RWPE1 (cell line): Measurements from ENCODE around the gene DQX1.

Experiments used
- CTCF ChIA-PET: fragments of 350-600 bp; sonication (Branson Sonifier 250); formaldehyde crosslinking; extraction: SDS; loops from one replicate; lab custom pipeline; 2021; lab: Yijun Ruan, JAX
- POLR2A ChIA-PET: fragments of 400-600 bp; formaldehyde crosslinking; extraction: SDS; loops from one replicate; lab custom pipeline; 2020; ENCODE audit warnings: antibody characterized with exemption; ENCODE audit not compliant: low non-redundant PET; lab: Yijun Ruan, JAX
- DNase-seq: peaks from one replicate; pipeline ENCODE4 v3.0.0; 2012; ENCODE audit warnings: low spot score
- H3K27ac ChIP-seq: fragments of 450-650 bp; 2 replicates; pipeline ENCODE4 v1.5.1; 2017
- CTCF ChIP-seq: fragments of 450-650 bp; conservative IDR thresholded peaks from 2 replicates; pipeline ENCODE4 v1.5.1; 2017; ENCODE audit warnings: low read depth, mild to moderate bottlenecking

Gene DQX1

DNA sequence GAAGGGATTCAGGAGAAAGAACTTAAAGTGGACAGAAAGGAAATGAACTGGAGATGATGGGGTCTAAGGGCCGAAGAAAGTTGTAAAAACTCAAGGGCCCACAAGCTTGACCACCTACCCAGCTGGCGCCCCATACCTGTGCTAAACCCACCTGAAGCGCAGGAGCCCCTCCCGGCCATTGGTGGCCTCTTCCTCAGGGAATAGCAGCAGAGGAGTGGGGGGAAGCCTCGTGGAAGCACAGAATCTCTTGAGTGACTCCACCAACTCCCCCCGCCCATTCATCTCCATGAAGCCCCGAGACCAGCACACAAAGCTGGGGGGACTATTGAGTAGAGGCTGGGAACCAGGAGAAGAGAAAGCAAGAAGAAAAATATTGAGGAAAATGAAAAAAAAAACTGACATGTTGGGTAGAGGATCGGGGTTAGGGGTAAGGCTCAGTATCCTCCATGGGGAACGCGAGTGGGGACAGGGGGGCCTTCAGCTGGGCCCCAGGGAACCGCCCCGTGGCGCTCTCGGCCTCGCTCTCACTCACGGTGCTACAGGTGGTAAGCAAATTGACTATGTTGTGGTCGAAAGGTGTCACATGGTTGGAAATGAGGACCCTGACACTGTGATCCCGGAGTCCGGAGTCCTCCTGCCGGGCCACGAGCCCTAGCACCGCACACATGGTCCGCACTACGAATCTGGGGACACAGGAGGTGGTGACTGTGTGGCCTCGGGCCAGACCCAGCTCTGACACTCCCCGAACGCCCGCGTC is 2.7 kb upstream of the DQX1 start:
- POLR2A ChIA-PET = interaction anchor here (0.5 to 0.8 kb wide), 4 partner anchors 20 to 137 kb away, joined by 3 to 4 read pairs (median 3); no protein-coding TSS in a partner anchor
- H3K27ac ChIP-seq = peak overlapping the region; percentile 83
- CTCF ChIA-PET = interaction anchor here (0.6 to 4.3 kb wide), 3 partner anchors 47 to 138 kb away, joined by 3 to 41 read pairs (median 5); partner anchors contain the start of genes CCDC142 and TTC31
- no peak for DNase-seq
- no peak for TF ChIP-seq CTCF

GRCh38 chr2:74527741-74528140 is 1.7 kb upstream of the DQX1 start:
- POLR2A ChIA-PET = no interaction called here
- DNase-seq = no peak
- TF ChIP-seq CTCF = no peak
- CTCF ChIA-PET = no interaction called here
- H3K27ac ChIP-seq = no peak overlapping the region

GRCh38 chr2:74526649-74527230 is 709 bp upstream of the DQX1 start:
- no peak for TF ChIP-seq CTCF
- peak overlapping the region; percentile 49 for H3K27ac ChIP-seq
- ChIA-PET POLR2A (no interaction called here), CTCF (interaction anchor here (0.9 kb wide), 1 partner anchor 20 kb away, joined by 5 read pairs; no protein-coding TSS in a partner anchor)
- DNase-seq = no peak

GRCh38 chr2:74524955-74525716 is 895 bp downstream of the DQX1 start:
- DNase-seq = no peak
- ChIA-PET CTCF (no interaction called here), POLR2A (no interaction called here)
- no peak for TF ChIP-seq CTCF
- peak overlapping the region; percentile 3; the same call in 1 of the 2 replicates for H3K27ac ChIP-seq

- ChIA-PET POLR2A (no interaction called here), CTCF (no interaction called here)
- TF ChIP-seq CTCF = no peak
- no peak for DNase-seq
- no peak overlapping the region for H3K27ac ChIP-seq
Observed at GRCh38 chr2:74524005-74524404, 2.0 kb downstream of the DQX1 start.

DNA sequence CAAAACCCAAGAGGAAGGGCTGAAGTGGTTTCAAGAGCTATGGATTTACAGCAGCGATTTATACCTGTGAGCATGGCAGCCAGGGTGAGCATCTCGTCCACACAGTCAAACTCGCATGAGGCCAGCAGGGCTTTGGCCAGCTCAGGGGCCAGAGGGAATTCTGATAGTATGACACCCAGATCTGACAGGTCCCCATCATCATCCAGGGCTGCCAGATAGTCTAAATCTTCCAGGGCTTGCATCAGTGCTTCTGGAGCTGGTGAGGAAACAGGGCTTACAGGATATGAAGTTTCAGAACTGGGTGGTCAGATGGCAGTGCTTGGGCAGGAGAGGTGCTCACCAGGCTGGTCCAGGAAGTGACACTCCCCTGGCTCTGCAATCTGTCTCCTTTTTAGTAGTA is 3.5 kb downstream of the DQX1 start:
- TF ChIP-seq CTCF = no peak
- POLR2A ChIA-PET = no interaction called here
- CTCF ChIA-PET = interaction anchor here (1.0 kb wide), 1 partner anchor 16 kb away, joined by 3 read pairs; no protein-coding TSS in a partner anchor
- DNase-seq = no peak
- H3K27ac ChIP-seq = no peak overlapping the region
